Gastroesophageal sphincter (tissue), 3 donors: Measurements from ENCODE around the gene MAP9.

Experiments used
- POLR2A ChIP-seq, 2 donors: fragments of 450-650 bp; IDR thresholded peaks; one replicate each; pipeline ENCODE4 v1.6.1; 2017; ENCODE audit warnings: antibody characterized with exemption in 2 of 2, mild to moderate bottlenecking in 2 of 2, moderate library complexity in 1 of 2
- POLR2AphosphoS5 ChIP-seq: sonication (generic); formaldehyde crosslinking; IDR thresholded peaks from one replicate; pipeline ENCODE4 v1.6.1; 2017; ENCODE audit warnings: antibody characterized with exemption
- TF ChIP-seq, protein P1 (sequence below), 4 experiments: fragments of 200-600 bp in 2 of 4; fragments of 450-650 bp in 2 of 4; sonication (generic) in 1 of 4; IDR thresholded peaks; one replicate each; pipeline ENCODE4 v1.5.1; 2017 to 2019; ENCODE audit warnings: antibody characterized with exemption in 4 of 4, mild to moderate bottlenecking in 2 of 4, moderate library complexity in 2 of 4

DNA sequence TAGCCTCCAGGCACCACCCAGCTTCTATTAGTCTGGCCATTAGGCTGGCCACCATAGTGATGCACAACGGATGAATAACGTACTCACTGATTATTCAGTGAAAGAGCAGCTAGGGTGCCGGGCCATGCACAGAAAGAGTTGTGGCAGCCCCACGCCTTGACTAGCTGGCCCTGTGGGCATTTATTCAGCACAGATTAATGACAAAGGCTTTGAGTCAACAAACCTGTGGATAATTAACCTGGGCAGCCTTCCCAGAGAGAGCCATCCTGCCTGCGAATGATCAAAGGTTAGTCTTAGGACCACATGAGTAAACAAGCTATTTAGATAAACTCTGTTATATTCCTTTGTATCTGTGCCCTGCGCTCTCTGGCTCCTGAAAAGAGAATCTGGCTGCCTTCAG, 37.2 kb downstream of the MAP9 start:
- TF ChIP-seq POLR2AphosphoS5 (no peak), POLR2A (IDR thresholded peaks at IDR 0.05) (no peak)
- TF ChIP-seq, protein P1, sequence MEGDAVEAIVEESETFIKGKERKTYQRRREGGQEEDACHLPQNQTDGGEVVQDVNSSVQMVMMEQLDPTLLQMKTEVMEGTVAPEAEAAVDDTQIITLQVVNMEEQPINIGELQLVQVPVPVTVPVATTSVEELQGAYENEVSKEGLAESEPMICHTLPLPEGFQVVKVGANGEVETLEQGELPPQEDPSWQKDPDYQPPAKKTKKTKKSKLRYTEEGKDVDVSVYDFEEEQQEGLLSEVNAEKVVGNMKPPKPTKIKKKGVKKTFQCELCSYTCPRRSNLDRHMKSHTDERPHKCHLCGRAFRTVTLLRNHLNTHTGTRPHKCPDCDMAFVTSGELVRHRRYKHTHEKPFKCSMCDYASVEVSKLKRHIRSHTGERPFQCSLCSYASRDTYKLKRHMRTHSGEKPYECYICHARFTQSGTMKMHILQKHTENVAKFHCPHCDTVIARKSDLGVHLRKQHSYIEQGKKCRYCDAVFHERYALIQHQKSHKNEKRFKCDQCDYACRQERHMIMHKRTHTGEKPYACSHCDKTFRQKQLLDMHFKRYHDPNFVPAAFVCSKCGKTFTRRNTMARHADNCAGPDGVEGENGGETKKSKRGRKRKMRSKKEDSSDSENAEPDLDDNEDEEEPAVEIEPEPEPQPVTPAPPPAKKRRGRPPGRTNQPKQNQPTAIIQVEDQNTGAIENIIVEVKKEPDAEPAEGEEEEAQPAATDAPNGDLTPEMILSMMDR (IDR thresholded peaks at IDR 0.05), result no peak
